Stimulated activated naive CD4-positive, alpha-beta T cell (primary cell): ENCODE results near the gene CACNB3.
"Not testable (repeated sequence)": the region's sequence is repeated elsewhere in the genome, so short reads cannot be mapped to it uniquely, and the experiment has no call there.

ENCODE experiments used
- DNase-seq, 6 experiments: peaks; one replicate each; lab custom pipeline; 2025; lab: John Stamatoyannopoulos, UW

Gene CACNB3

GRCh38 chr12:48854932-48855331 is 36.6 kb downstream of the CACNB3 start:
- DNase-seq: not testable (repeated sequence)

- no peak for DNase-seq
These were observed 38.1 kb downstream of the CACNB3 start for GRCh38 chr12:48856379-48856778.

GRCh38 chr12:48857278-48857994 is 39.1 kb downstream of the CACNB3 start:
- no peak for DNase-seq

GRCh38 chr12:48858043-48858442 is 39.7 kb downstream of the CACNB3 start:
- DNase-seq: no peak

GRCh38 chr12:48859607-48860006 is 41.3 kb downstream of the CACNB3 start:
- DNase-seq: no peak

GRCh38 chr12:48860236-48860635 is 41.9 kb downstream of the CACNB3 start:
- not testable (repeated sequence) for DNase-seq

GRCh38 chr12:48861111-48861510 is 42.8 kb downstream of the CACNB3 start:
- DNase-seq: no peak

GRCh38 chr12:48862760-48863159 is 44.5 kb downstream of the CACNB3 start:
- DNase-seq: no peak

GRCh38 chr12:48863291-48863690 is 45.0 kb downstream of the CACNB3 start:
- DNase-seq: no peak

- DNase-seq: peak; percentile 74 to 85 (median 82)
These were observed 47.2 kb downstream of the CACNB3 start, which contains the start of gene RND1 for GRCh38 chr12:48865281-48866051. Gene RND1 (minus strand): TSS chr12:48865870. CDS start chr12:48865767, 103 bp downstream.

- no peak for DNase-seq
These were observed 47.9 kb downstream of the CACNB3 start for GRCh38 chr12:48866052-48866711.

- DNase-seq: no peak
These were observed 50.2 kb downstream of the CACNB3 start for GRCh38 chr12:48868451-48868850.

- no peak for DNase-seq
These were observed 50.9 kb downstream of the CACNB3 start for GRCh38 chr12:48869191-48869590.

- no peak for DNase-seq
These were observed 54.8 kb downstream of the CACNB3 start for GRCh38 chr12:48873096-48873495.

- DNase-seq: not testable (repeated sequence)
These were observed 55.2 kb downstream of the CACNB3 start for GRCh38 chr12:48873534-48873933.

GRCh38 chr12:48875944-48876515 is 57.7 kb downstream of the CACNB3 start:
- no peak for DNase-seq
